ENCODE data around the gene TDRD12.

- TF ChIP-seq MED8 (CRISPR knock-in tag; IDR thresholded peaks at IDR 0.05; ENCODE audit: insufficient replicate concordance) (no peak), HNRNPL (IDR thresholded peaks at IDR 0.05; ENCODE audit: low read depth, low read length) (no peak), BCLAF1 (IDR thresholded peaks at IDR 0.05) (no peak), KMT2B (CRISPR knock-in tag; IDR thresholded peaks at IDR 0.05) (no peak), ZBTB1 (CRISPR knock-in tag; IDR thresholded peaks at IDR 0.05; ENCODE audit: borderline replicate concordance) (no peak), CHD4 (IDR thresholded peaks at IDR 0.05; ENCODE audit: borderline replicate concordance, low read length) (no peak), HNRNPLL (IDR thresholded peaks at IDR 0.05; ENCODE audit: low read depth, low read length, poor library complexity, severe bottlenecking) (no peak), CTCF (CRISPR knock-in tag; IDR thresholded peaks at IDR 0.05) (no peak), TEAD2 (CRISPR knock-in tag; IDR thresholded peaks at IDR 0.05) (no peak), EZH2 (conservative IDR thresholded peaks at IDR 0.05; ENCODE audit: low read depth, low read length) (no peak), NFKBIZ (CRISPR knock-in tag; IDR thresholded peaks at IDR 0.05) (no peak), GRHL1 (CRISPR knock-in tag; conservative IDR thresholded peaks at IDR 0.05) (no peak), HMGXB4 (CRISPR knock-in tag; IDR thresholded peaks at IDR 0.05; ENCODE audit: borderline replicate concordance in 1 of 2, low read depth in 1 of 2) (no peak)
Measured at GRCh38 chr19:32866564-32867265, 147.1 kb downstream of the TDRD12 start.

Measured in HepG2 (cell line).